A549 (cell line): Measurements from ENCODE around the gene LYZL1.

Source experiments
- CBX8 ChIP-seq: fragments of 200-600 bp; sonication (generic); IDR thresholded peaks from 2 replicates; pipeline ENCODE4 v1.6.1; 2016
- CTCF ChIP-seq: fragments of >200 bp; sonication (Bioruptor Twin); formaldehyde crosslinking; IDR thresholded peaks from 3 replicates; pipeline ENCODE4 v1.5.1; 2016
- EHMT2 ChIP-seq: fragments of 200-600 bp; sonication (generic); IDR thresholded peaks from 2 replicates; pipeline ENCODE4 v1.6.1; 2016; ENCODE audit warnings: antibody characterized with exemption, low read depth, mild to moderate bottlenecking, moderate library complexity
- MYC ChIP-seq: IDR thresholded peaks from 2 replicates; pipeline ENCODE4 v1.6.1; 2012; ENCODE audit warnings: mild to moderate bottlenecking, inconsistent platforms, low read length, improper control_type of control experiment, borderline replicate concordance
- POLR2A ChIP-seq: IDR thresholded peaks from 2 replicates; pipeline ENCODE4 v1.6.1; 2012; ENCODE audit warnings: mild to moderate bottlenecking, low read length
- RAD21 ChIP-seq, 2 experiments: fragments of >200 bp in 1 of 2; sonication (Bioruptor Twin) in 1 of 2; formaldehyde crosslinking in 1 of 2; IDR thresholded peaks in 1 of 2; conservative IDR thresholded peaks in 1 of 2; 2 replicates in 1 of 2; 3 replicates in 1 of 2; pipeline ENCODE4 v1.6.1; 2012 to 2018; ENCODE audit warnings: inconsistent platforms in 1 of 2

- no peak for TF ChIP-seq EHMT2
- TF ChIP-seq POLR2A = no peak
- TF ChIP-seq CTCF = no peak
- TF ChIP-seq RAD21 (conservative IDR thresholded peaks at IDR 0.05 in 1 of 2, IDR thresholded peaks at IDR 0.05 in 1 of 2) = no peak
- no peak for TF ChIP-seq CBX8
- no peak for TF ChIP-seq MYC
These were observed 19.4 kb upstream of the LYZL1 start for GRCh38 chr10:29269486-29269885.
